Activated CD4-positive, alpha-beta memory T cell treated with anti-CD3 and anti-CD28 coated beads for 36 hours (primary cell): Measurements from ENCODE around the gene NLRP8. TPM values are rescaled to one million over a fixed set of nuclear protein-coding genes. Genes with fewer than 3 reads are reported as not detected.
"Not testable (repeated sequence)": the region's sequence is repeated elsewhere in the genome, so short reads cannot be mapped to it uniquely, and the experiment has no call there.

Experiments
- CTCF ChIA-PET: fragments of 350-600 bp; sonication (Branson Sonifier 250); formaldehyde crosslinking; loops from one replicate; lab custom pipeline; 2021; ENCODE audit warnings: antibody characterized with exemption, inconsistent platforms; lab: Charles Lee
- POLR2A ChIA-PET: fragments of 350-600 bp; sonication (Branson Sonifier 250); formaldehyde crosslinking; loops from one replicate; lab custom pipeline; 2021; ENCODE audit warnings: antibody characterized with exemption; lab: Charles Lee
- DNase-seq: peaks from one replicate; pipeline ENCODE4 v3.0.0-alpha.2; 2020
- H3K27ac Mint-ChIP-seq: one replicate; pipeline ENCODE4 v1.8.0; 2021; ENCODE audit warnings: mixed read lengths
- H3K27me3 Mint-ChIP-seq: one replicate; pipeline ENCODE4 v1.8.0; 2021; ENCODE audit warnings: mixed read lengths
- H3K36me3 Mint-ChIP-seq: one replicate; pipeline ENCODE4 v1.8.0; 2021; ENCODE audit warnings: mixed read lengths
- H3K4me1 Mint-ChIP-seq: one replicate; pipeline ENCODE4 v1.8.0; 2021; ENCODE audit warnings: low read depth, mixed read lengths
- H3K4me3 Mint-ChIP-seq: one replicate; pipeline ENCODE4 v1.8.0; 2021; ENCODE audit warnings: mild to moderate bottlenecking, mixed read lengths
- H3K9me3 Mint-ChIP-seq: one replicate; pipeline ENCODE4 v1.8.0; 2021; ENCODE audit warnings: mixed read lengths
- intact Hi-C: fragments of 100-400 bp; cut with micrococcal nuclease; formaldehyde crosslinking; loops from one replicate; pipeline ENCODE4 v1.15.1; 2023
- total RNA-seq, 2 experiments: library from RNA; stranded (reverse); gene quantifications; one replicate each; pipeline ENCODE4 v1.2.3, GENCODE V29; 2021

The NLRP8 gene
- total RNA-seq, 2 experiments from 2014 or later = not detected

DNA sequence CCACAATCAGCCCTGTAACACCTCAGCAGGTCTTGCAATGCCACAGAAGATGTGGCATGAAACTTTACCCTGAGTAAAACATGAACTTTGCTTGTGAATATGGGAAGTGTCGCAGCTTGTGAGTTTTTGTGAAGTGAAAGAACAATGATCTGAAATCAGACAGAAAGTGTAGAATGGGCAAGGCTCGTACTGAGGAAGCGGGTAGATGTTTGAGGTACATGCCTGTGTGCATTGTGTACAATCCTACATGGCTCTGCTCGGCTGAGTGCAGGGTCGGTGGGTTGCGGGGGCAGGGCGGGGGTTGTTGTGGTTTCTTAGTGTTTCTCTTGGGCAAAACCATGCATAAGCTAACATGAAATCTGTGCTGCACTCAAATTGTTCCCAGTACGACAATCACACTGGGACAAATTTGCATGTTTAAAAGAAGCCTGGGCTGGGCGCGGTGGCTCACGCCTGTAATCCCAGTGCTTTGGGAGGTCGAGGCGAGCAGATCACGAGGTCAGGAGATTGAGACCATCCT lies 16.6 kb upstream of the NLRP8 start:
- no peaks in the 10 kb centered on the region for H3K27me3 Mint-ChIP-seq
- intact Hi-C loops = loop anchor here (10.0 kb wide), 1 partner anchor 936 kb away; no protein-coding TSS in a partner anchor
- POLR2A ChIA-PET = no interaction called here
- no peak overlapping the region for H3K27ac Mint-ChIP-seq
- no peak overlapping the region for H3K4me3 Mint-ChIP-seq
- H3K36me3 Mint-ChIP-seq = no peaks in the 10 kb centered on the region
- no peaks in the 10 kb centered on the region for H3K9me3 Mint-ChIP-seq
- no peak for DNase-seq
- H3K4me1 Mint-ChIP-seq = no peaks in the 10 kb centered on the region
- CTCF ChIA-PET = no interaction called here

DNA sequence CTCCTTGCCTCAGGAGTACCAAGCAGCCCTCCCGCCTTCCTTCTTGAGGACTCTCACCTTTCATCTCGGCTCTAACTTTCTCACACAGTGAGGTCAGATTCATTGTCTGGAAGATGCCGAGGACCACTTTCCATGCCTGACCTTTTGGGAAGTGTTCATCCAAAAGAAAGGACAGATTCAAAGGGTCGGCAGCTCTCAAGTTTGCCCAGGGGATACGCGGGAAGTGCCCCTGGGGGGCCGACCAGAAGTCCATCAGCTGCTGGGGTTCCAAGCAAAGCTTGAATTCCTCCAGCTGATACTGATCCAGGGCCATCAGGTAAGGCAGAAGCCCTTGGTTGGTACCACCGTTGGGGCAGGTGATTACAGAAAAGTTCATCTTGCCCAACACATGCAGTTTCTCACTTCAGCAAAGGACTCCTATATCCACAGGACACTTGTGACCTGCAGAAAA lies 15.7 kb upstream of the NLRP8 start, which contains the start of gene NLRP13:
NLRP13 (minus strand) TSS at position 401 of the 451 bp plus-strand sequence; CDS start at position 376, 25 bp downstream.
- intact Hi-C loops = loop anchor here (10.0 kb wide), 1 partner anchor 937 kb away; no protein-coding TSS in a partner anchor
- CTCF ChIA-PET = no interaction called here
- DNase-seq = no peak

DNA sequence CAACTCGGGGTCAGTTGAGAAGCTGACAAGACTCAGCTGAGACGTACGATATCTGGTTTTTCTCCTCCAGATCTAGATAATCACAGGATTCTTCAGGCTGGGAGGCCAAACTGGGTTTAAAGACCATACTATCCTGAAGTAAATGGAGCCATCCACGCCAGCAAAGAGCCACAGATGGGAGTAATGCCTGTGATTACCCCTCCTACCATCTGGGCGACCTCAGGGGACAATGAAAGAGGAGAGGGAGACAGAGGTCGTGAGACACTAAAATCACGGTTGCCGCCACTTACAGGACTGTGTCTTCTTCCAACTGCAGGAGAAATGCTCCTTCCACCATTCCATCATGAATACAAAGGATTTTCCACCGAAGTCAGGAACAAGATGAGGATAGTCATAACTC lies 12.4 kb upstream of the NLRP8 start:
- Mint-ChIP-seq H3K27ac (no peak overlapping the region), H3K36me3 (no peaks in the 10 kb centered on the region), H3K27me3 (no peaks in the 10 kb centered on the region), H3K4me3 (no peak overlapping the region), H3K9me3 (peaks cover 3% of the 10 kb centered on the region), H3K4me1 (no peaks in the 10 kb centered on the region)
- intact Hi-C loops = loop anchor here (10.0 kb wide), 1 partner anchor 940 kb away; no protein-coding TSS in a partner anchor
- CTCF ChIA-PET = no interaction called here
- DNase-seq = no peak
- POLR2A ChIA-PET = no interaction called here

More for the DNA sequence above, 15.7 kb upstream of the NLRP8 start, which contains the start of gene NLRP13:
- H3K36me3 Mint-ChIP-seq = no peaks in the 10 kb centered on the region
- H3K4me3 Mint-ChIP-seq = no peak within 1 kb of the TSS
- H3K27ac Mint-ChIP-seq = no peak within 1 kb of the TSS
- no peaks in the 10 kb centered on the region for H3K4me1 Mint-ChIP-seq
- H3K27me3 Mint-ChIP-seq = no peaks in the 10 kb centered on the region
- H3K9me3 Mint-ChIP-seq = no peaks in the 10 kb centered on the region
- POLR2A ChIA-PET = no interaction called here

DNA sequence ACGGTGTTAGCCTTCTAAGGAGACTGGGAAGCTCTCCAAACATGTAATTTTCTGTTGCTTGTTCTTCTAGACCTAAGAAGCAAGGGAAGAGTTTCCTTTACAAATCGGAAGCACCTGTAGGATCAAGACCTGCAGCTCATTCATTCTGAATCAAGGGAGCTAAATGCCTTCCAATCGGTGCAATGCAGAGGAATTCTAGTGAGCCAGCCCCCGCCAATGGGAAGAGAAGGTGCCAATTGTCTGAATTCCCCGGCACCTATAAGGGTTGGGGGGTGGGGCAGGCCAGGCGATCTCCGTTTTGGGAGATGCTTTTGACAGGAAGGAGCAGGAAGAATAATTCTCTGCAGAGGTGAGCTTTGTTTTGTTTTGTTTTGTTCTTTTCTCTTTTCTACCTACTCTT lies 8.4 kb upstream of the NLRP8 start:
- POLR2A ChIA-PET = no interaction called here
- CTCF ChIA-PET = no interaction called here
- Mint-ChIP-seq H3K27me3 (no peaks in the 10 kb centered on the region), H3K4me1 (no peaks in the 10 kb centered on the region), H3K4me3 (no peak overlapping the region), H3K27ac (no peak overlapping the region), H3K36me3 (no peaks in the 10 kb centered on the region), H3K9me3 (peaks cover 9% of the 10 kb centered on the region)
- intact Hi-C loops = loop anchor here (10.0 kb wide), 1 partner anchor 944 kb away; no protein-coding TSS in a partner anchor
- no peak for DNase-seq

DNA sequence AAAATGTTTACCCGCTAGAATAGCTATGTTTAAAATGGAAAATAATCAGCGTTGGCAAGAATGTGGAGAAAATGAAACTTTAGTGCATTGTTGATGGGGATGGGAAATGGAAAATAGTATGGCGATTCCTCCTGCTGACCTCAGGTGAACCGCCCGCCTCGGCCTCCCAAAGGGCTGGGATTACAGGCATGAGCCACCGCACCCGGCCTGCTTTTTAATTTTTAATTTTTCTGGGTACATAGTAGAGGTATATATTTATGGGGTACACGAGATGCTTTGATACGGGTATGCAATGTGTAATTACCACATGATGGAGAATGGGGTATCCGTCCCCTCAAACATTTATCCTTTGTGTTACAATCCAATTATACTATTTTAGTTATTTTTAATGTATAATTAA lies 7.3 kb upstream of the NLRP8 start:
- H3K27me3 Mint-ChIP-seq = no peaks in the 10 kb centered on the region
- no peak overlapping the region for H3K4me3 Mint-ChIP-seq
- POLR2A ChIA-PET = no interaction called here
- no peaks in the 10 kb centered on the region for H3K4me1 Mint-ChIP-seq
- no peaks in the 10 kb centered on the region for H3K36me3 Mint-ChIP-seq
- CTCF ChIA-PET = no interaction called here
- no peak overlapping the region for H3K27ac Mint-ChIP-seq
- intact Hi-C loops = no loop called here
- peaks cover 9% of the 10 kb centered on the region for H3K9me3 Mint-ChIP-seq
- DNase-seq = no peak

DNA sequence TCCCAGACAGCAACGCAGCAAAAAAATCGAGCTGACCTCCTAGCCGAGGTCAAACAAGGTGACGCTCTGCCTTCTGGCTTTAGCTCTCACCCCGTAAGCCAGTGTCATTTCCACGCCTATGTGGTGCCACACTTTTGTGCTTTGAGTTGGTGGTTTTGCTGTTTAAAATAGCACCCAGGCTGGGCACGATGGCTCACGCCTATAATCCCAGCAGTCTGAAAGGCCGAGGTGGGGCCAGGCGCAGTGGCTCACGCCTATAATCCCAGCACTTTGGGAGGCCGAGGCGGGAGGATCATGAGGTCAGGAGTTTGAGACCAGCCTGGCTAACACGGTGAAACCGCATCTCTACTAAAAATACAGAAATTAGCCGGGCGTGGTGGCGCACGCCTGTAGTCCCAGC lies 2.9 kb downstream of the NLRP8 start:
- H3K4me1 Mint-ChIP-seq, H3K36me3 Mint-ChIP-seq, H3K27me3 Mint-ChIP-seq, DNase-seq, POLR2A ChIA-PET, intact Hi-C loops, CTCF ChIA-PET, H3K4me3 Mint-ChIP-seq, H3K27ac Mint-ChIP-seq: not testable (repeated sequence)
- H3K9me3 Mint-ChIP-seq = peaks cover 15% of the 10 kb centered on the region

DNA sequence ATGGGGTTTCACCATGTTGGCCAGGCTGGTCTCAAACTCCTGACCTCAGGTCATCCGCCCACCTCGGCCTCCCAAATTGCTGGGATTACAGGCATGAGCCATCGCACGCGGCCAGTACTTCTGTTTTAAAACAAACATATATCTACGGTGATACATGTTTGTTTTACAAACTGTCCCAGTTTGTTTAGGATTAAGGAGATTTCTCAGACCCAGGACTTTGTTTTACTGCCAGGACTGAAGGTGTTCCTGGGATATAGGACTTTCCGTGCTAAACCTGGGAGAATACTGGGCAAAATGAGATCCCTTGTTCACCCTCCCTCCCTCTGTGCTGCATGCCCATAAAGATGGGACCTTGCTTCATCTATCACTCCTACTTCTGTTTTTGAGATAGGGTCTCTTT lies 8.8 kb downstream of the NLRP8 start:
- Mint-ChIP-seq H3K4me3 (no peak overlapping the region), H3K27ac (no peak overlapping the region), H3K9me3 (peaks cover 3% of the 10 kb centered on the region), H3K36me3 (no peaks in the 10 kb centered on the region), H3K27me3 (no peaks in the 10 kb centered on the region), H3K4me1 (no peaks in the 10 kb centered on the region)
- CTCF ChIA-PET = no interaction called here
- no peak for DNase-seq
- intact Hi-C loops = no loop called here
- POLR2A ChIA-PET = no interaction called here

DNA sequence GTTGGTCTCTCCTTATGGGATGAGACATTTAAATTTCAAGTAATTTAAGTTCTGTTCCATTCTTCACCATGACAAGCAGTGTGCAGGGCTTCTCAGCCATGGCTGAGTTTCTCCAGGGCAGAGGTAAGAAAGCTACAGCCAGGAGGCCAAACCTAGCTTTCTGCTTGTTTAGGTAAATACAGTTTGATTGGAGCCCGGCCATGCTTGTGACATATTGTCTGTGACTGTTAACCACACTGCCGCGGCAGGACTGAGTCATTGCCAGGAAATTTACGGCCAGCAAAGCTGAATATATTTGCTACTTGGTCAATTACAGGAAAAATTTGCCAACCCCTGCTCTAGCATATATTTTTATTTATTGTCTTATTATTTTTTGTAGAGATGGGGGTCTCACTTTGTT lies 10.7 kb downstream of the NLRP8 start:
- Mint-ChIP-seq H3K4me3 (no peak overlapping the region), H3K27ac (no peak overlapping the region), H3K9me3 (peaks cover 2% of the 10 kb centered on the region), H3K4me1 (no peaks in the 10 kb centered on the region), H3K36me3 (no peaks in the 10 kb centered on the region), H3K27me3 (no peaks in the 10 kb centered on the region)
- CTCF ChIA-PET = no interaction called here
- POLR2A ChIA-PET = no interaction called here
- no peak for DNase-seq
- intact Hi-C loops = no loop called here

DNA sequence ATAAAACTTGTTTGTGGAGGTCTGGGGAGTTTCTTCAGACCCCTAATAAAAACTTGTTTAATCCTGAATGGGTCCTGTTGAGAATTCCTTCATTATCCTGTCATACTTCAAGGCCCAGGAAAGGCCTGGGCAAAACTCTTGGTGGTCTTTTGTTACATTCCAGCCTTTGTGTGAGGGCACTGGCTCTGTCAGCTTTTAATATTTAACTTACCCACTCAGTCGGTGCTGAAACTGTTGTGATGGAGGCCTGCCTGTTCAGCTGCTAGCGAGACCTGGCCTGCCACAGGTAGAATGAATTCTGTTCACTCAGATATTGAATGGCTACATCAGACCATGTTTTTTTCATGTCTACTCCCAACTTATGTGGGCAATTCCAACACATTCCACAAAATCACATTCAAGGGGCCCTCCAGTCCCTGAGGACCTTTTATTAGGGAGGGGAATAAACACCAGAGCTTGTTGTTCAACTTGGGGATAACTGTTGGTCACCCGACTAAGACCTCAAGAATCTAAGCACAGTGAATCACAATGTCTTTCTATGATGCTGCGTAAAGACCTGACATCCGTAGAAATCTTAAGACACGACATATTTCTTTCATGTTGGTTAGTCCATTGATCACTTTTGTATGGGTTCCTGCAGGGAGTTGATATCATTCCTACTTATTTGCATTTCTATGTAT lies 12.5 kb downstream of the NLRP8 start:
- Mint-ChIP-seq H3K36me3 (no peaks in the 10 kb centered on the region), H3K27ac (no peak overlapping the region), H3K4me3 (no peak overlapping the region), H3K9me3 (peaks cover 2% of the 10 kb centered on the region), H3K27me3 (no peaks in the 10 kb centered on the region), H3K4me1 (no peaks in the 10 kb centered on the region)
- CTCF ChIA-PET = no interaction called here
- POLR2A ChIA-PET = interaction anchor here (0.5 kb wide), 1 partner anchor 12 kb away, joined by 3 read pairs; no protein-coding TSS in a partner anchor
- DNase-seq = no peak
- intact Hi-C loops = no loop called here

DNA sequence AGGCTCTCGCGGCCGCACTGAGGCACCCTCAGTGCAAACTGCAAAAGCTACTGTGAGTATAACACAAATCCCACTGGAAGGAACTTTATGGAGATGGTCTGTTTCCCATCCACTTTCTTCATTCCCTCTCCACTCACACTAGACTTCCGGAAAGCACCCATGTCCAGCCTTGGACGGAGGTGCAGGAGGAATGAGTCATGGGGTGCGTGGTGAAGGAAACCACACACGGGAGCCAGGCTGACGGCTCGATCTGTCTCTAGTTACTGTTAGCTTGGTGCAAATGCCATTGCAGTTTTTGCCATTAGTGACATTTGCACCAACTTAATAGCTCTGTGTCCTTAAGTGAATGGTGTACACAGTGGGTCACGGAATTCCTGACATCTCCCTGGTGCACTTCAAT lies 14.6 kb downstream of the NLRP8 start:
- ChIA-PET CTCF (no interaction called here), POLR2A (no interaction called here)
- Mint-ChIP-seq H3K36me3 (no peaks in the 10 kb centered on the region), H3K4me1 (no peaks in the 10 kb centered on the region), H3K27me3 (no peaks in the 10 kb centered on the region), H3K4me3 (no peak overlapping the region), H3K9me3 (peaks cover 4% of the 10 kb centered on the region), H3K27ac (no peak overlapping the region)
- no peak for DNase-seq
- intact Hi-C loops = no loop called here

DNA sequence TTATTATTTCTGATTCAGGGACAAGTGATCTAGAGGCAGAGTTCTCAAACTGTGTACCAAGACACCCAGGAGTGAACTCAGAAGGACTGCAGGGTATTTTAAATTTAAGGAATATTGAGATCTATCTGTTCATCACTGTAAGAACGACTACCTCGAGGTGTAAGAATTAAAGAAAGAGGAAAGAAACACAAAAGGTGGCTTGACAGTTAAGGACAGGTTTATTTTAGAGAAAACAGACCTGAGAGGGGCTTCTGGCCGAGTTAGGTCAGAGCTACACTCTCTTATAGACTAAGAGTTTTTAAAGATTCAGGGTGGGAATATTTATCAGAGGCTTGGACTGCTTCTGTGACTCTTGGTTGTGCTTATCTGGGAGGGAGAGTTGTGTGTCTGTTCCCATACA lies 26.4 kb downstream of the NLRP8 start:
- intact Hi-C loops = no loop called here
- Mint-ChIP-seq H3K4me1 (no peaks in the 10 kb centered on the region), H3K27me3 (no peaks in the 10 kb centered on the region), H3K9me3 (peaks cover 17% of the 10 kb centered on the region), H3K27ac (no peak overlapping the region), H3K36me3 (no peaks in the 10 kb centered on the region), H3K4me3 (no peak overlapping the region)
- POLR2A ChIA-PET = no interaction called here
- no peak for DNase-seq
- CTCF ChIA-PET = no interaction called here

DNA sequence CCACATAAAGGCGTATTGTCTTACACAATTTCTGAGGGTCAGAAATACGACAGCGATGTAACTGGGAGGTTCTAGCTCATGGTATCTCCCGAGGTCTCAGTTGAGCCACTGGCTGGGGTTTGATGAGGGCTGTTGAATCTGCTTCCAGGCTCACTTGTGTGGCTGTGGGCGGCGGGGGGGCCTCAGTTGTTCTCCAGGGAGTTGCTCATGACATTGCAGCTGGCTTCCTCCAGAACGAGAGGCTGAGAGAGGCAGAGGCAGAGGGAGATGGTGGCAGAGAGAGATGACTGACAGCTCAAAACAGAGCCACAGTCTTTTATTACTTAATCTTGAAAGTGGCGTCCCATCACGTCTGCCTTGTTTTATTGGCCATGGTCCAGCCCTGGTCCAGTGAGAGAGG lies 32.8 kb downstream of the NLRP8 start:
- ChIA-PET POLR2A (no interaction called here), CTCF (no interaction called here)
- Mint-ChIP-seq H3K9me3 (peaks cover 10% of the 10 kb centered on the region), H3K4me1 (no peaks in the 10 kb centered on the region), H3K36me3 (no peaks in the 10 kb centered on the region), H3K27me3 (peaks cover 2% of the 10 kb centered on the region), H3K27ac (no peak overlapping the region), H3K4me3 (no peak overlapping the region)
- intact Hi-C loops = no loop called here
- no peak for DNase-seq

DNA sequence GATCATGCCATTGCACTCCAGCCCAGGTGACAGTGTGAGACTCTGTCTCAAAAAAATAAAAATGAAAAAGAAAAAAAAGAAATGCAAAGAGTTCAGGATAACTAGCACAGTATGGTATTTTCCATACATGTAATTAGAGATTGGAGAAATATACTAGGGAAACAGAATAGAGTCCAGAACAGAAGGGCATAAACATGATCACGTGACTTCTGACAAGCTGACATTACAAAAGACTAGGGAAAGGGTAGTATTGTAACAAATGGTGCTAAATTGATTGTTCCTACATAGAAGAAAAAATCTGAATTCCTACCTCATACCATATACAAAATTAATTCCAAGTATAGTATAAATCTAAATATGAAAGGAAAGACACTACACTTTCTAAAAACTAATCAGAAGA lies 37.6 kb downstream of the NLRP8 start:
- Mint-ChIP-seq H3K4me1 (no peaks in the 10 kb centered on the region), H3K27ac (no peak overlapping the region), H3K9me3 (peaks cover 3% of the 10 kb centered on the region), H3K4me3 (no peak overlapping the region), H3K27me3 (no peaks in the 10 kb centered on the region), H3K36me3 (no peaks in the 10 kb centered on the region)
- DNase-seq = no peak
- CTCF ChIA-PET = no interaction called here
- POLR2A ChIA-PET = no interaction called here
- intact Hi-C loops = no loop called here
